Naive B cell (primary cell): Measurements from ENCODE around the gene ZBTB46. TPM values are rescaled to one million over a fixed set of nuclear protein-coding genes. Genes with fewer than 3 reads are reported as not detected.

Source experiments
- ATAC-seq, 2 donors: fragments of 150-1000 bp; cut with Tn5 transposase; 2 replicates each; pipeline ENCODE4 v1.10.0; 2021; ENCODE audit warnings: low read depth in 2 of 2, mild to moderate bottlenecking in 2 of 2, moderate library complexity in 2 of 2
- DNase-seq: peaks from one replicate; pipeline ENCODE4 v3.0.0; 2022
- H3K27ac Mint-ChIP-seq, 6 donors: one replicate each; pipeline ENCODE4 v1.8.0; 2020 to 2022; ENCODE audit warnings: mild to moderate bottlenecking in 6 of 6, mixed read lengths in 6 of 6, moderate library complexity in 5 of 6, inconsistent platforms in 2 of 6
- H3K27me3 Mint-ChIP-seq, 3 donors: one replicate each; pipeline ENCODE4 v1.8.0; 2021 to 2022; ENCODE audit warnings: mixed read lengths in 3 of 3, mild to moderate bottlenecking in 1 of 3
- H3K36me3 Mint-ChIP-seq, 2 donors: one replicate each; pipeline ENCODE4 v1.8.0; 2020 to 2022; ENCODE audit warnings: mixed read lengths in 2 of 2, inconsistent platforms in 1 of 2, mild to moderate bottlenecking in 1 of 2
- H3K4me1 Mint-ChIP-seq, 3 donors: one replicate each; pipeline ENCODE4 v1.8.0; 2020 to 2022; ENCODE audit warnings: mixed read lengths in 3 of 3, inconsistent platforms in 1 of 3, mild to moderate bottlenecking in 1 of 3, moderate library complexity in 1 of 3
- H3K4me3 Mint-ChIP-seq, 8 donors: one replicate each; pipeline ENCODE4 v1.8.0; 2020 to 2022; ENCODE audit warnings: mild to moderate bottlenecking in 8 of 8, mixed read lengths in 8 of 8, moderate library complexity in 8 of 8, inconsistent platforms in 2 of 8
- H3K9me3 Mint-ChIP-seq, 7 donors: one replicate each; pipeline ENCODE4 v1.8.0; 2020 to 2022; ENCODE audit warnings: mixed read lengths in 7 of 7, mild to moderate bottlenecking in 5 of 7, inconsistent platforms in 2 of 7, moderate library complexity in 1 of 7
- polyA plus RNA-seq, 6 donors: library from polyadenylated mRNA; unstranded; fragments of 300-500 nt; fragmentation: Illumina TruSeq; gene quantifications; one replicate each; pipeline ENCODE4 v1.2.3, GENCODE V29; 2021; ENCODE audit warnings: low read depth in 6 of 6

ZBTB46 gene
- polyA plus RNA-seq, 6 donors from 2014 or later: 0.15 TPM; not detected in 5

- no peaks in the 10 kb centered on the region for H3K36me3 Mint-ChIP-seq
- H3K27ac Mint-ChIP-seq: no peak overlapping the region
- no peak for ATAC-seq
- peaks cover 0 to 7% (median 0%) of the 10 kb centered on the region in 3 donors for H3K4me1 Mint-ChIP-seq
- no peak overlapping the region for H3K4me3 Mint-ChIP-seq
- H3K27me3 Mint-ChIP-seq: no peaks in the 10 kb centered on the region
- no peak for DNase-seq
- H3K9me3 Mint-ChIP-seq: no peaks in the 10 kb centered on the region
Measured at GRCh38 chr20:63742381-63743024, 88.6 kb downstream of the ZBTB46 start.

DNA sequence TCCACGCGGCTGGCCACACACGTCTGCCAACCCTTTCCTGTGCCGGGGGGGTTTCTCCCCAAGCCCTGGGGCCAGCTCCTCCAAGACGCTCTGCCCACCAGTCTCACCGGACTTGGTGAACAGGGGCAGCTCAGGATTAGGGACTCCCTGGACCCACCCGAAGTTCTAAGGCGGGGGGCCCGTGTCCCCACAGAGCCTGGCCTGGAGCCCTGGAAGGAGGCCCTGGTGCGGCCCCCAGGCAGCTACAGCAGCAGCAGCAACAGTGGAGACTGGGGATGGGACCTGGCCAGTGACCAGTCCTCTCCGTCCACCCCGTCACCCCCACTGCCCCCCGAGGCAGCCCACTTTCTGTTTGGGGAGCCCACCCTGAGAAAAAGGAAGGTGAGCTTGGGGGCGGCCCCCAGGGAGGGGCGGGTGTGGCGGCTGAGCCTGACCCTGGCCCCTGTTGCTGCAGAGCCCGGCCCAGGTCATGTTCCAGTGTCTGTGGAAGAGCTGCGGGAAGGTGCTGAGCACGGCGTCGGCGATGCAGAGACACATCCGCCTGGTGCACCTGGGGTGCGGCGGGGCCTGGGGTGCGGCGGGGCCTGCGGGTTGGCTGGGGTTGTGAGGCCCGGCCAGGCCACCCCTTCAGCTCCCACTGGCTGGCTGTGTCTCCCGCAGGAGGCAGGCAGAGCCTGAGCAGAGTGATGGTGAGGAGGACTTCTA is 89.2 kb downstream of the ZBTB46 start:
- Mint-ChIP-seq H3K36me3 (no peaks in the 10 kb centered on the region), H3K27me3 (no peaks in the 10 kb centered on the region), H3K9me3 (no peaks in the 10 kb centered on the region), H3K4me1 (peaks cover 0 to 12% (median 4%) of the 10 kb centered on the region in 3 donors), H3K27ac (no peak overlapping the region), H3K4me3 (peak overlapping the region in 3 of 8 donors; percentile 41 to 67 (median 58))
- no peak for DNase-seq
- ATAC-seq: no peak

DNA sequence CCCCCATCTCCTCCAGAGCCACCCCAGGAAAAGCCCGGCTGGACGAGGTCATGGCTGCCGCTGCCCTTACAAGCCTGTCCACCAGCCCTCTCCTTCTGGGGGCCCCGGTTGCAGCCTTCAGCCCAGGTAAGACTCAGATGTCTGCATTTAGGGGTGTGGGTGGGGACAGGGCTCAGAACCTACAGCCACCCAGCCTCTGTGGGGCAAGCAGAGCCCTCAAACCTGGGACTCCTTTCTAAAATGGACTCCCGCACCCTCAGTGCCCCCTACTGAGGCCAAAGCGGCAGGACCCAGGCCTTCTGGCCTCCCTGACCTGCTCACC is 89.7 kb downstream of the ZBTB46 start:
- no peaks in the 10 kb centered on the region for H3K9me3 Mint-ChIP-seq
- H3K27ac Mint-ChIP-seq: peak overlapping the region in 1 of 6 donors; percentile 56
- H3K27me3 Mint-ChIP-seq: no peaks in the 10 kb centered on the region
- H3K4me1 Mint-ChIP-seq: peaks cover 3 to 17% (median 9%) of the 10 kb centered on the region in 3 donors
- H3K36me3 Mint-ChIP-seq: no peaks in the 10 kb centered on the region
- peak overlapping the region in 4 of 8 donors; percentile 28 to 74 (median 62) for H3K4me3 Mint-ChIP-seq
- ATAC-seq (no peak), DNase-seq (no peak)

DNA sequence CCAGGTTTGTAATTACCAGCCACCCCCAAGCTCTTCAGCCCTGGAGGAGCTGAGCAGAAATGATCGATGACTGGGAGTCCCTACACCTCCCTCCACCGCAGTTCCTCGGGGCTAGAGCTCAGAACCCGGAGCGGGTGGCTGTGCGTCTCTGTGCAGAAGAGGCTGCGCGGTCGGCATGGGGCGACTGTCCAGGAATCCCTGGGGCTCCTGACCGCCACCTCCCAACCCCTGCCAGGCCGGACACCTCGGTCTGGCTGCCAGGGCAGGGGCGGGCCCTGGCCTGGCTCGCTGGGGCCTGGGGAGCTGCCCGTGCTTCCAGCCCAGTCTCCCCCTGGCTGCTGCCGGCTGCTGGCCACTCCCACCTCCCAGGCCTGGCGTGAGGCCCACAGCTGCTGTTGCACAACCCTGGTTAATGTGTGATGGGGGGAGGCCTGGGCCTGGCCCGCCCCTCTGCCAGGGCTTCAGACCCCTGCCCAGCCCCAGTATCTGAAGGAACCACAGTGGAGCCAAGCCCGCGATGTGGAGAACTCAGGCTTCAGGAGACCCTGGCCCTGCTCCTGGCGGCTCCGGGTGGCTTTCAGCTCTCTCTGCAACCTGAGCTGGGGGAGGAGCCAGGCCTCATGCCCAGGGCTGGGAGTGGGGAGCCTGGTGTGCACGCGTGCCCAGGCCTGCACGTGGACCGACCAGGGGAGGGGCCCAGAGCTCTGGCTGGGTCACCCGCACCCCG is 90.3 kb downstream of the ZBTB46 start:
- DNase-seq (peak; percentile 18), ATAC-seq (no peak)
- no peak overlapping the region for H3K27ac Mint-ChIP-seq
- H3K4me1 Mint-ChIP-seq: peaks cover 8 to 22% (median 14%) of the 10 kb centered on the region in 3 donors
- no peaks in the 10 kb centered on the region for H3K9me3 Mint-ChIP-seq
- H3K27me3 Mint-ChIP-seq: no peaks in the 10 kb centered on the region
- H3K4me3 Mint-ChIP-seq: peak overlapping the region in 7 of 8 donors; percentile 39 to 83 (median 58)
- H3K36me3 Mint-ChIP-seq: no peaks in the 10 kb centered on the region

GRCh38 chr20:63740070-63740626 is 90.9 kb downstream of the ZBTB46 start:
- Mint-ChIP-seq H3K9me3 (no peaks in the 10 kb centered on the region), H3K27ac (no peak overlapping the region), H3K36me3 (no peaks in the 10 kb centered on the region), H3K27me3 (no peaks in the 10 kb centered on the region), H3K4me3 (peak overlapping the region in 7 of 8 donors; percentile 34 to 83 (median 58)), H3K4me1 (peaks cover 8 to 29% (median 14%) of the 10 kb centered on the region in 3 donors)
- DNase-seq: peak; percentile 29
- ATAC-seq: peak; percentile 3 to 4

GRCh38 chr20:63739130-63740069 is 91.7 kb downstream of the ZBTB46 start, which contains the start of gene SLC2A4RG:
Gene SLC2A4RG, plus strand, starts transcription at chr20:63739776. Its CDS starts 137 bp downstream, at chr20:63739913.
- DNase-seq (peak; percentile 57), ATAC-seq (peak; percentile 31 to 43)
- no peak within 1 kb of the TSS for H3K27ac Mint-ChIP-seq
- H3K27me3 Mint-ChIP-seq: no peaks in the 10 kb centered on the region
- peaks cover 8 to 29% (median 14%) of the 10 kb centered on the region in 3 donors for H3K4me1 Mint-ChIP-seq
- H3K36me3 Mint-ChIP-seq: no peaks in the 10 kb centered on the region
- H3K9me3 Mint-ChIP-seq: no peaks in the 10 kb centered on the region
- H3K4me3 Mint-ChIP-seq: peak within 1 kb of the TSS; percentile 15 to 86 (median 57)

DNA sequence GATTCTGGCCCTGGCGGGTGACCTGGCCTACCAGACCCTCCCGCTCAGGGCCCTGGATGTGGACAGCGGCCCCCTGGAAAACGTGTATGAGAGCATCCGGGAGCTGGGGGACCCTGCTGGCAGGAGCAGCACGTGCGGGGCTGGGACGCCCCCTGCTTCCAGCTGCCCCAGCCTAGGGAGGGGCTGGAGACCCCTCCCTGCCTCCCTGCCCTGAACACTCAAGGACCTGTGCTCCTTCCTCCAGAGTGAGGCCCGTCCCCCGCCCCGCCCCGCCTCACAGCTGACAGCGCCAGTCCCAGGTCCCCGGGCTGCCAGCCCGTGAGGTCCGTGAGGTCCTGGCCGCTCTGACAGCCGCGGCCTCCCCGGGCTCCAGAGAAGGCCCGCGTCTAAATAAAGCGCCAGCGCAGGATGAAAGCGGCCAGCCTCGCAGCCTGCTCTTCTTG is 92.4 kb downstream of the ZBTB46 start:
- ATAC-seq: peak in 1 of 2 donors; percentile 2
- H3K27ac Mint-ChIP-seq: no peak overlapping the region
- H3K36me3 Mint-ChIP-seq: peaks cover 0 to 6% of the 10 kb centered on the region in 2 donors
- H3K27me3 Mint-ChIP-seq: no peaks in the 10 kb centered on the region
- H3K4me3 Mint-ChIP-seq: peak overlapping the region in 7 of 8 donors; percentile 15 to 86 (median 35)
- peaks cover 14 to 34% (median 18%) of the 10 kb centered on the region in 3 donors for H3K4me1 Mint-ChIP-seq
- H3K9me3 Mint-ChIP-seq: no peaks in the 10 kb centered on the region
- no peak for DNase-seq

GRCh38 chr20:63737945-63738686 is 92.9 kb downstream of the ZBTB46 start:
- no peaks in the 10 kb centered on the region for H3K9me3 Mint-ChIP-seq
- peak overlapping the region; percentile 15 to 86 (median 38) for H3K4me3 Mint-ChIP-seq
- H3K36me3 Mint-ChIP-seq: peaks cover 0 to 7% of the 10 kb centered on the region in 2 donors
- peaks cover 18 to 38% (median 19%) of the 10 kb centered on the region in 3 donors for H3K4me1 Mint-ChIP-seq
- ATAC-seq (peak; percentile 17 to 18), DNase-seq (peak; percentile 14)
- peak overlapping the region in 1 of 6 donors; percentile 38 for H3K27ac Mint-ChIP-seq
- no peaks in the 10 kb centered on the region for H3K27me3 Mint-ChIP-seq

- no peak overlapping the region for H3K27ac Mint-ChIP-seq
- no peaks in the 10 kb centered on the region for H3K9me3 Mint-ChIP-seq
- DNase-seq (no peak), ATAC-seq (no peak)
- H3K36me3 Mint-ChIP-seq: peaks cover 0 to 7% of the 10 kb centered on the region in 2 donors
- H3K27me3 Mint-ChIP-seq: no peaks in the 10 kb centered on the region
- H3K4me1 Mint-ChIP-seq: peaks cover 18 to 38% (median 19%) of the 10 kb centered on the region in 3 donors
- H3K4me3 Mint-ChIP-seq: peak overlapping the region in 6 of 8 donors; percentile 79 to 90 (median 82)
Measured at GRCh38 chr20:63737695-63737944, 93.4 kb downstream of the ZBTB46 start.

DNA sequence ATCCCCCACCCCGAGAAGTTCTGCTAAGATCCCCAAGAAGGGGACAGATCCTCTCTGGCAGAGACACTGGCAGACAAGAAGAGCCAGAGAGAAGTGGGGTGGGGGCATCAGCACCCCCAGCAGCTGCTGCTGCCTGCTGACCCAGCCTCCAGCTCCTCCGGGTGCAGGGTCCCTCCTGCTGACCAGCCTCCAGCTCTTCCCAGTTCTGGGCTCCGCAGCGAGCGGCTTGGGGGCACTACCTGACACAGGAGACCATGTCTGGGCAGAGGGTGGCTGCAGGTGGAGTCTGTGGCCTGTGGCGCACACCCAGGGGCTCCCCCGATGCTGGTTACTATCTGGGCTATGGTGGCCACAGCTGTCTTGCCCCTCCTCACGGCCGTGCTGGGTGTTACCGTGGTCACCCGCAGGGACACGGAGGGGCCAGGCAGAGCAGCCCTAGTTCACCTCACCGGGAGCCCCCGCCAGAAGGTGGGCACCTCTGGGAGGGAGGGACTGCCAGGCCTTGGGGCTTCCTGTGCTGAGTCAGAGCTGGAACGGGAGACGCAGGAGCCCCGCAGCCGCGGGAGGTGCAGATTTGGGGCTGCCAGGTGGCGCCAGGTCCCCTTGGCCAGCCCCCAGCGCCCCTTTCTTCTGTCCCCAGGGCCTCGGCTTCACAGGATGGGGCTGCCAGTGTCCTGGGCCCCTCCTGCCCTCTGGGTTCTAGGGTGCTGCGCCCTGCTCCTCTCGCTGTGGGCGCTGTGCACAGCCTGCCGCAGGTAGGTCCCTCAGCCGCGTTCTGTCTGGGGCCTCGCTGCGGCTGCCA is 94.0 kb downstream of the ZBTB46 start:
- H3K4me1 Mint-ChIP-seq: peaks cover 18 to 38% (median 19%) of the 10 kb centered on the region in 3 donors
- peak overlapping the region in 2 of 6 donors; percentile 62 to 79 for H3K27ac Mint-ChIP-seq
- DNase-seq: peak; percentile 24
- no peaks in the 10 kb centered on the region for H3K9me3 Mint-ChIP-seq
- H3K36me3 Mint-ChIP-seq: peaks cover 0 to 7% of the 10 kb centered on the region in 2 donors
- peak; percentile 31 to 36 for ATAC-seq
- no peaks in the 10 kb centered on the region for H3K27me3 Mint-ChIP-seq
- peak overlapping the region; percentile 79 to 90 (median 84) for H3K4me3 Mint-ChIP-seq
